ENCODE results near the gene PPM1E.

- no peak for TF ChIP-seq CTCF (IDR thresholded peaks at IDR 0.05; ENCODE audit: poor library complexity)
- no peak for TF ChIP-seq EZH2 (IDR thresholded peaks at IDR 0.05; ENCODE audit: borderline replicate concordance)
Observed at GRCh38 chr17:58808609-58809563, 53.2 kb downstream of the PPM1E start.
